ENCODE measurements around the gene SH3TC1. TPM values are rescaled to one million over a fixed set of nuclear protein-coding genes. Genes with fewer than 3 reads are reported as not detected.

Gene SH3TC1
- total RNA-seq, 4 donors from 2014 or later, result 9.6 to 12.9 (median 12.6) TPM

DNA sequence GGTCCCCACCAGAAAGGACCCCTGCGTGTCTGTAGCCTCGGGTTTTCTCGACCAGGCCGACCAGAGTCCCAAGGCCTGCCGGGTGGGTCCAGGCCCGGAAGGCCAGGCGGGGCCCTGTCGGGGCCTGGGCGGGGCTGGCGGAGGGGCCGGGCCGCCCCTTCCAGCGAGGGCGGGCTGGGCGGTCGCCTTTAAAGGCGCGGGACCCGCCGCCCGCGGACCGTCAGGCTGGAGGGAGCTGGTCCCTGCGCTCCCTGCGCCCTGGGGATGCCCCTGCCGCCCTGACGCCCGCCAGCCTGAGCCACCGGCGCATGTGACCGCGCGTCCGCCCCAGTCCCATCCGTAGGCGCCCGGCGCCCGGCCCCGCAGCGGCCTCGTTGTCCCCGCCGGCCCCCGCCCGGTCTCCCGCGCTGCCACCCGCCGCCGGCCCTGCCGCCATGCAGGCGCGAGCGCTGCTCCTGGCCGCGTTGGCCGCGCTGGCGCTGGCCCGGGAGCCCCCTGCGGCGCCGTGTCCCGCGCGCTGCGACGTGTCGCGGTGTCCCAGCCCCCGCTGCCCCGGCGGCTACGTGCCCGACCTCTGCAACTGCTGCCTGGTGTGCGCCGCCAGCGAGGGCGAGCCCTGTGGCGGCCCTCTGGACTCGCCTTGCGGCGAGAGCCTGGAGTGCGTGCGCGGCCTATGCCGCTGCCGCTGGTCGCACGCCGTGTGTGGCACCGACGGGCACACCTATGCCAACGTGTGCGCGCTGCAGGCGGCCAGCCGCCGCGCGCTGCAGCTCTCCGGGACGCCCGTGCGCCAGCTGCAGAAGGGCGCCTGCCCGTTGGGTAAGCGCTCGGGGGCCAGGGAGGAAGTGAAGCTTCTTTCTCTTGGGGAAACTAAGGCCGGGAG lies 70.7 kb downstream of the SH3TC1 start, which contains the start of gene HTRA3:
HTRA3 (plus strand) TSS at position 220 of the 883 bp plus-strand sequence; CDS start at position 435, 215 bp downstream.
- no peaks in the 10 kb centered on the region for H3K9me3 ChIP-seq
- peak within 1 kb of the TSS; percentile 48 to 65 for H3K4me3 ChIP-seq
- ATAC-seq, result peak; percentile 82
- WGBS, 2 donors (ENCODE audit: low coverage in 1 of 2), result no CpG with 5 or more reads among the region's 111 CpGs
- no peaks in the 10 kb centered on the region for H3K36me3 ChIP-seq
- H3K4me1 ChIP-seq, result peaks cover 0 to 76% (median 46%) of the 10 kb centered on the region in 3 donors
- H3K27ac ChIP-seq, result peak within 1 kb of the TSS; percentile 30 to 90 (median 81)
- TF ChIP-seq, protein P1, sequence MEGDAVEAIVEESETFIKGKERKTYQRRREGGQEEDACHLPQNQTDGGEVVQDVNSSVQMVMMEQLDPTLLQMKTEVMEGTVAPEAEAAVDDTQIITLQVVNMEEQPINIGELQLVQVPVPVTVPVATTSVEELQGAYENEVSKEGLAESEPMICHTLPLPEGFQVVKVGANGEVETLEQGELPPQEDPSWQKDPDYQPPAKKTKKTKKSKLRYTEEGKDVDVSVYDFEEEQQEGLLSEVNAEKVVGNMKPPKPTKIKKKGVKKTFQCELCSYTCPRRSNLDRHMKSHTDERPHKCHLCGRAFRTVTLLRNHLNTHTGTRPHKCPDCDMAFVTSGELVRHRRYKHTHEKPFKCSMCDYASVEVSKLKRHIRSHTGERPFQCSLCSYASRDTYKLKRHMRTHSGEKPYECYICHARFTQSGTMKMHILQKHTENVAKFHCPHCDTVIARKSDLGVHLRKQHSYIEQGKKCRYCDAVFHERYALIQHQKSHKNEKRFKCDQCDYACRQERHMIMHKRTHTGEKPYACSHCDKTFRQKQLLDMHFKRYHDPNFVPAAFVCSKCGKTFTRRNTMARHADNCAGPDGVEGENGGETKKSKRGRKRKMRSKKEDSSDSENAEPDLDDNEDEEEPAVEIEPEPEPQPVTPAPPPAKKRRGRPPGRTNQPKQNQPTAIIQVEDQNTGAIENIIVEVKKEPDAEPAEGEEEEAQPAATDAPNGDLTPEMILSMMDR (IDR thresholded peaks at IDR 0.05), result peak in 2 of 4 experiments; percentile 13 to 27
- TF ChIP-seq EP300 (IDR thresholded peaks at IDR 0.05), result no peak
- TF ChIP-seq POLR2AphosphoS5 (IDR thresholded peaks at IDR 0.05), result peak; percentile 52
- TF ChIP-seq POLR2A (IDR thresholded peaks at IDR 0.05), result peak; percentile 87 to 94
- peaks cover 11% of the 10 kb centered on the region for H3K27me3 ChIP-seq

DNA sequence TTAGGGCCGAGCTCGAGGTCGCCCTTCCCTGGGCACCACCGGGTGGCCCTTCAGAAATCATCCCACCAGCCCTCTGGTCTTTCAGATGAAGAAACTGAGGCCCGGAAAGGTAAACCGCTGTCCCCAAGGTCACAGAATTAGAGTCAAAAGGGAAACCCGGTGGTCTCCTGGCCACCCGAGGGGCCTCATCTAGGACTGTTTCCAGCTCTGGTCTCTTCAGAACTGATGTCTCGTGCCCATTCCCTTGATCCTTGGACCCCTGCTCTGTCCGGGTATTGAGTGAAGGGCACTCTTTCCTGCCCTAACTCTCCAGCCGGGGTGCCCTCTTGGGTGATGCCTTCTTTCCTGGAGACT lies 71.3 kb downstream of the SH3TC1 start:
- no peak for TF ChIP-seq POLR2AphosphoS5 (IDR thresholded peaks at IDR 0.05)
- peak overlapping the region; percentile 48 to 65 for H3K4me3 ChIP-seq
- peak overlapping the region in 3 of 4 donors; percentile 80 to 90 (median 82) for H3K27ac ChIP-seq
- H3K36me3 ChIP-seq, result no peaks in the 10 kb centered on the region
- no peaks in the 10 kb centered on the region for H3K9me3 ChIP-seq
- WGBS, 2 donors (ENCODE audit: low coverage in 1 of 2), result 34 to 70% methylated on average over 2 to 6 of the region's 11 CpGs
- H3K27me3 ChIP-seq, result peaks cover 11% of the 10 kb centered on the region
- peaks cover 0 to 82% (median 50%) of the 10 kb centered on the region in 3 donors for H3K4me1 ChIP-seq
- no peak for ATAC-seq

DNA sequence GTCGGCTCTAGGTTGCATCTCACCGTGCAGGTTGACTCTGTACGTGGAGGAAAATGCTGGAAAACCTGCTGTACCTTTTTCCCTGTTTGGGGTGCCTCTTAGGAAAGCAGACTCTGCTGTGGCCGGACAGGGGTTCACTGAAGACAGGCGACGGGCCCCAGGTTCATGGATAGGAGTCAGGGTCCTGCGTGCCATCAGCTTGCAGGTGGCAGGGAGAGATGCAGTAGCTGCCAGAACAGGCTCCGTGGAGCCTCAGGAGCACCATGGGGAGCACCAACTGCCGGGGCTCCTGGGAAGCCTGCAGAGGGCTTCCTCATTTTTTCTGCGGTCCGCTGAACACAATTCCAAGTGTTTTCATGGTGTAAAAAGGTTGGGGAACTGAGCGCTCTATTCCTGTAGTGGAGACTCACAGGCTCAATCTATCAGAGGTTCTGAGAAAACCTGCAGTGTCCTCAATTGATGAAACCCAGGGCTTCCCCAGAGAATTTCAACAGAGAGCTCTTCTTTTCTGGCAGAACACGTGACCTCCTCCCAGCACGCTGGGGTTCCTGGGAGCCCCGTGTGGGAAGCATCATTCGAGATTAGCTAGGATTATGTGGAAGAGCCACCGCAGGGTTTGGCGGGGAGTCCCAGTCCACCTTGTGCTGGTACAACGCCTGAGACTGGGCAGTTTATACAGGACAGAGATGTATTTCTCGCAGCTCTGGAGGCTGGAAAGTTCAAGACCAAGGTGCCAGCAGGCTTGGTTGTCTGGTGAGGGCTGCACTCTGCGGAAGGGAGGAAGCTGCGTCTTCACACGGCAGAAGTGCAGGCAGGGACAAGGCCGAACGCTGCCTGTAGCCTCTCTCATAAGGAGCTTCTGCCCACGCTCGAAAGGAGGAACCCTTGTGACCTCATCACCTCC lies 72.1 kb downstream of the SH3TC1 start:
- no peaks in the 10 kb centered on the region for H3K9me3 ChIP-seq
- no peaks in the 10 kb centered on the region for H3K36me3 ChIP-seq
- 58 to 63% methylated on average over 6 to 8 of the region's 27 CpGs for WGBS, 2 donors (ENCODE audit: low coverage in 1 of 2)
- peak in 1 of 2 donors; percentile 15 for TF ChIP-seq POLR2A (IDR thresholded peaks at IDR 0.05)
- TF ChIP-seq, protein P1 (IDR thresholded peaks at IDR 0.05), result no peak
- H3K27ac ChIP-seq, result peak overlapping the region in 3 of 4 donors; percentile 80 to 90 (median 82)
- H3K4me3 ChIP-seq, result peak overlapping the region; percentile 48 to 65
- peaks cover 11% of the 10 kb centered on the region for H3K27me3 ChIP-seq
- peaks cover 0 to 90% (median 57%) of the 10 kb centered on the region in 3 donors for H3K4me1 ChIP-seq
- ATAC-seq, result no peak

DNA sequence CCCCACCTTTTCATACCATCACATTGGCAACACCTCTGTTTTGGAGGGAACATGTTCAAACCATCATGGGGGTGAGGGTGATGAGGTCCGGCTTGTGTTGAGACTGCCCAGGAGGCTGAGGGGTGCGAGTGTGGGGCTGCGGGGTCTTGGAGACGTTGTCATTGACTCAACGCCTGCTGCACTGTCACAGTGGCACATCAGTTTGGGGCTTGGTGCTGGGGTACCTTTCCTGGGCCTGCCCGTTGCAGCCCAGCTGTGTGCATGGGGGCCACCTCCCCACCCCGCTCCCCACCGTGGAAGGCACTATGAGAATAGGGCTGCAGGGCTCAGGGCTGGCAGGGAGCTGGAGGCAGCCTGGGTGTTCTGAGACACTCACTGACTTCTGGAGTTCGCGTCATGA lies 72.7 kb downstream of the SH3TC1 start:
- Histone ChIP-seq H3K36me3 (no peaks in the 10 kb centered on the region), H3K27me3 (peaks cover 11% of the 10 kb centered on the region), H3K4me1 (peaks cover 0 to 95% (median 64%) of the 10 kb centered on the region in 3 donors), H3K4me3 (peak overlapping the region in 1 of 2 donors; percentile 65), H3K9me3 (no peaks in the 10 kb centered on the region), H3K27ac (peak overlapping the region in 3 of 4 donors; percentile 80 to 90 (median 82))
- no peak for ATAC-seq
- TF ChIP-seq, protein P1 (IDR thresholded peaks at IDR 0.05), result no peak
- TF ChIP-seq POLR2A (IDR thresholded peaks at IDR 0.05) (no peak), POLR2AphosphoS5 (IDR thresholded peaks at IDR 0.05) (no peak)
- 61% methylated on average over 2 of the region's 10 CpGs; no CpG with 5 or more reads in 1 of the 2 donors for WGBS, 2 donors (ENCODE audit: low coverage in 1 of 2)

All from gastroesophageal sphincter (tissue), 4 donors.